HCT116 (cell line): ENCODE results near the gene SUCLG1. TPM values are rescaled to one million over a fixed set of nuclear protein-coding genes. Genes with fewer than 3 reads are reported as not detected.

ENCODE experiments used
- ATAC-seq: fragments of 200-7000 bp; cut with Tn5 transposase; 2 replicates; pipeline ENCODE4 v1.9.1; 2020; ENCODE audit warnings: mild to moderate bottlenecking, moderate library complexity
- BruUV-seq: library from RNA; stranded (reverse); fragments of 400-500 nt; replicated peaks from 2 replicates; lab custom pipeline; 2021; lab: Mats Ljungman, UMichigan
- CTCF ChIA-PET: fragments of 300-600 bp; sonication (Branson Sonifier 250); formaldehyde crosslinking; loops from one replicate; lab custom pipeline; 2021; ENCODE audit warnings: antibody characterized with exemption; lab: Charles Lee
- POLR2A ChIA-PET: fragments of 300-600, 350-600 bp; sonication (Branson Sonifier 250); formaldehyde crosslinking; loops from one replicate; lab custom pipeline; 2021; ENCODE audit warnings: antibody characterized with exemption; lab: Charles Lee
- RAD21 ChIA-PET, 2 experiments: fragments of 300-600 bp; sonication (Branson Sonifier 250); formaldehyde crosslinking; loops; one replicate each; lab custom pipeline; 2023; ENCODE audit warnings: low total read pairs in 2 of 2; ENCODE audit not compliant: uncharacterized antibody in 2 of 2, unreplicated experiment in 2 of 2, low non-redundant PET in 1 of 2; lab: Charles Lee
- DNase-seq: peaks from one replicate; pipeline ENCODE4 v3.0.0-alpha.2; 2010; ENCODE audit warnings: low read depth, low spot score
- H2AFZ ChIP-seq: fragments of 200-600 bp; shearing (Covaris generic), sonication (generic); 2 replicates; pipeline ENCODE4 v1.6.1; 2017; ENCODE audit warnings: low read depth, mixed run types, mixed read lengths, antibody characterized with exemption, low read length; ENCODE audit not compliant: poor library complexity, severe bottlenecking
- H3K27ac ChIP-seq: 2 replicates; pipeline ENCODE4 v1.5.1; 2012; ENCODE audit warnings: low read depth, low read length
- H3K27me3 ChIP-seq: fragments of 200-600 bp; sonication (generic); 2 replicates; pipeline ENCODE4 v1.6.1; 2016; ENCODE audit warnings: mixed run types, low read length, mixed read lengths; ENCODE audit not compliant: insufficient read depth
- H3K36me3 ChIP-seq, 2 experiments: fragments of 200-500 bp in 1 of 2; fragments of 200-600 bp in 1 of 2; sonication (Bioruptor generic) in 1 of 2; sonication (generic) in 1 of 2; 2 replicates each; pipeline versions ENCODE4 v1.5.1 to v1.6.1; 2014 to 2016; ENCODE audit warnings: low read length in 2 of 2, inconsistent platforms in 1 of 2, mixed read lengths in 1 of 2, mixed run types in 1 of 2; ENCODE audit not compliant: insufficient read depth in 2 of 2, control insufficient read depth in 1 of 2
- H3K4me1 ChIP-seq, 2 experiments: fragments of 200-600 bp in 1 of 2; sonication (generic) in 1 of 2; 2 replicates each; pipeline versions ENCODE4 v1.5.1 to v1.6.1; 2012 to 2017; ENCODE audit warnings: low read length in 2 of 2, inconsistent platforms in 1 of 2, mild to moderate bottlenecking in 1 of 2, mixed read lengths in 1 of 2, mixed run types in 1 of 2, moderate library complexity in 1 of 2; ENCODE audit not compliant: insufficient read depth in 2 of 2, control insufficient read depth in 1 of 2
- H3K4me2 ChIP-seq: fragments of 200-600 bp; sonication (generic); 2 replicates; pipeline ENCODE4 v1.6.1; 2017; ENCODE audit warnings: mixed run types, low read length, mixed read lengths
- H3K4me3 ChIP-seq, 2 experiments: fragments of 200-600 bp in 1 of 2; sonication (generic) in 1 of 2; replicated peaks in 1 of 2; 2 replicates each; pipeline ENCODE4 v1.5.1; 2011 to 2016; ENCODE audit warnings: low read length in 2 of 2, control low read depth in 1 of 2, low read depth in 1 of 2, mild to moderate bottlenecking in 1 of 2, mixed read lengths in 1 of 2, mixed run types in 1 of 2
- H3K79me2 ChIP-seq: fragments of 200-600 bp; sonication (generic); 2 replicates; pipeline ENCODE4 v1.6.1; 2017; ENCODE audit warnings: mild to moderate bottlenecking, mixed run types, low read length, moderate library complexity, mixed read lengths; ENCODE audit not compliant: insufficient read depth
- H3K9ac ChIP-seq: fragments of 200-600 bp; sonication (generic); 2 replicates; pipeline ENCODE4 v1.6.1; 2016; ENCODE audit warnings: low read length, mixed read lengths
- H3K9me2 ChIP-seq: fragments of 200-600 bp; sonication (generic), shearing (Covaris generic); 2 replicates; pipeline ENCODE4 v1.6.1; 2017; ENCODE audit warnings: mixed run types, mild to moderate bottlenecking, moderate library complexity; ENCODE audit not compliant: insufficient read depth
- H3K9me3 ChIP-seq, 2 experiments: fragments of 200-500 bp in 1 of 2; fragments of 200-600 bp in 1 of 2; sonication (Bioruptor generic) in 1 of 2; sonication (generic) in 1 of 2; 2 replicates each; pipeline ENCODE4 v1.6.1; 2014 to 2017; ENCODE audit warnings: low read length in 2 of 2, mixed read lengths in 2 of 2, inconsistent platforms in 1 of 2, low read depth in 1 of 2, mild to moderate bottlenecking in 1 of 2, mixed run types in 1 of 2, moderate library complexity in 1 of 2; ENCODE audit not compliant: control insufficient read depth in 1 of 2, insufficient read depth in 1 of 2
- H4K20me1 ChIP-seq: fragments of 200-600 bp; sonication (generic), shearing (Covaris generic); 2 replicates; pipeline ENCODE4 v1.6.1; 2017; ENCODE audit warnings: mixed run types, mild to moderate bottlenecking, moderate library complexity; ENCODE audit not compliant: insufficient read depth
- CEBPB ChIP-seq: IDR thresholded peaks from 2 replicates; pipeline ENCODE4 v1.6.1; 2012; ENCODE audit warnings: low read depth
- EGR1 ChIP-seq: IDR thresholded peaks from 2 replicates; pipeline ENCODE4 v1.6.1; 2012; ENCODE audit warnings: low read depth
- JUND ChIP-seq: IDR thresholded peaks from 2 replicates; pipeline ENCODE4 v1.6.1; 2012
- POLR2AphosphoS5 ChIP-seq: IDR thresholded peaks from 2 replicates; pipeline ENCODE4 v1.6.1; 2011; ENCODE audit warnings: mild to moderate bottlenecking, low read depth, low read length, moderate library complexity
- SIN3A ChIP-seq: IDR thresholded peaks from 2 replicates; pipeline ENCODE4 v1.6.1; 2012; ENCODE audit warnings: low read depth
- TCF7L2 ChIP-seq: IDR thresholded peaks from 2 replicates; pipeline ENCODE4 v1.7.0; 2011; ENCODE audit warnings: borderline replicate concordance, inconsistent platforms; ENCODE audit not compliant: insufficient read depth, insufficient read length; ENCODE audit errors: extremely low read depth
- intact Hi-C: fragments of 100-400 bp; cut with micrococcal nuclease; formaldehyde crosslinking; loops from 2 replicates; pipeline ENCODE4 v1.10.0; 2022
- total RNA-seq: library from RNA; stranded (reverse); gene quantifications from one replicate; pipeline ENCODE4 v1.2.1, GENCODE V29; 2021; ENCODE audit not compliant: unreplicated experiment
- TF ChIP-seq, protein P1 (sequence below): IDR thresholded peaks from 2 replicates; pipeline ENCODE4 v1.6.1; 2011; ENCODE audit warnings: mild to moderate bottlenecking, low read length, moderate library complexity; ENCODE audit not compliant: insufficient replicate concordance; ENCODE audit errors: extremely low read depth
- TF ChIP-seq, protein P2 (sequence below): IDR thresholded peaks from 2 replicates; pipeline ENCODE4 v1.6.1; 2012
- TF ChIP-seq, protein P3 (sequence below): IDR thresholded peaks from 2 replicates; pipeline ENCODE4 v1.6.1; 2012

Gene SUCLG1
- total RNA-seq, 1 experiment from 2014 or later, result 56.3 TPM

DNA sequence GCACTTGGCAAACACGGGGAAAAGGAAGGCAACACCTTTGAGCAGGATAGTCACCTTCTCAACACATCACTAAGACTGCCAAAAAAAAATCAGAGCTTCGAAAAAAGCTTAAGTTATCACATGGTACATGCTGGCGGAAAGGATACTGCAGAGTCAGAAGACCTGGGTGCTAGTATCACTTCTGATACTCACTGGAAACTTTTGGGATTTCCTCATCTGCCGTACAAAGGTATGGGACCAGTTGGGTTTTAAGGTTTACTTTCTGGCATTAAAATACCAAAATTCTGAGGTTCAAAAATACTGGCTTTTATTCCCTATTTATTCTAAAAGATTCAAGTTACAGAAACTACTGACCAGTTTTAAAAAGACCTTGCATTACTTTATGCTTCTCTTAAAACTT lies 2.9 kb downstream of the SUCLG1 start:
- DNase-seq, result no peak
- RAD21 ChIA-PET, result no interaction called here
- TF ChIP-seq SIN3A, result no peak
- TF ChIP-seq POLR2AphosphoS5, result no peak
- no peak for TF ChIP-seq TCF7L2
- TF ChIP-seq, protein P1, sequence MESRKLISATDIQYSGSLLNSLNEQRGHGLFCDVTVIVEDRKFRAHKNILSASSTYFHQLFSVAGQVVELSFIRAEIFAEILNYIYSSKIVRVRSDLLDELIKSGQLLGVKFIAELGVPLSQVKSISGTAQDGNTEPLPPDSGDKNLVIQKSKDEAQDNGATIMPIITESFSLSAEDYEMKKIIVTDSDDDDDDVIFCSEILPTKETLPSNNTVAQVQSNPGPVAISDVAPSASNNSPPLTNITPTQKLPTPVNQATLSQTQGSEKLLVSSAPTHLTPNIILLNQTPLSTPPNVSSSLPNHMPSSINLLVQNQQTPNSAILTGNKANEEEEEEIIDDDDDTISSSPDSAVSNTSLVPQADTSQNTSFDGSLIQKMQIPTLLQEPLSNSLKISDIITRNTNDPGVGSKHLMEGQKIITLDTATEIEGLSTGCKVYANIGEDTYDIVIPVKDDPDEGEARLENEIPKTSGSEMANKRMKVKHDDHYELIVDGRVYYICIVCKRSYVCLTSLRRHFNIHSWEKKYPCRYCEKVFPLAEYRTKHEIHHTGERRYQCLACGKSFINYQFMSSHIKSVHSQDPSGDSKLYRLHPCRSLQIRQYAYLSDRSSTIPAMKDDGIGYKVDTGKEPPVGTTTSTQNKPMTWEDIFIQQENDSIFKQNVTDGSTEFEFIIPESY, result no peak
- no peak for TF ChIP-seq JUND
- TF ChIP-seq, protein P2, sequence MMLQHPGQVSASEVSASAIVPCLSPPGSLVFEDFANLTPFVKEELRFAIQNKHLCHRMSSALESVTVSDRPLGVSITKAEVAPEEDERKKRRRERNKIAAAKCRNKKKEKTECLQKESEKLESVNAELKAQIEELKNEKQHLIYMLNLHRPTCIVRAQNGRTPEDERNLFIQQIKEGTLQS, result no peak
- TF ChIP-seq CEBPB, result no peak
- TF ChIP-seq, protein P3, sequence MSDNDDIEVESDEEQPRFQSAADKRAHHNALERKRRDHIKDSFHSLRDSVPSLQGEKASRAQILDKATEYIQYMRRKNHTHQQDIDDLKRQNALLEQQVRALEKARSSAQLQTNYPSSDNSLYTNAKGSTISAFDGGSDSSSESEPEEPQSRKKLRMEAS, result no peak
- no peak for TF ChIP-seq EGR1
- CTCF ChIA-PET, result no interaction called here
- Histone ChIP-seq H3K9ac (no peak overlapping the region), H2AFZ (no peak overlapping the region), H3K36me3 (no peaks in the 10 kb centered on the region), H3K9me3 (no peaks in the 10 kb centered on the region), H3K79me2 (peaks cover 67% of the 10 kb centered on the region), H3K4me1 (peaks cover 6 to 15% of the 10 kb centered on the region in 2 experiments; a peak in 3 of 4 replicates), H3K9me2 (no peaks in the 10 kb centered on the region), H3K27me3 (no peaks in the 10 kb centered on the region), H4K20me1 (no peaks in the 10 kb centered on the region), H3K4me2 (no peak overlapping the region), H3K27ac (no peak overlapping the region), H3K4me3 (no peak overlapping the region)
- intact Hi-C loops, result no loop called here
- POLR2A ChIA-PET, result no interaction called here
- no peak for ATAC-seq
- BruUV-seq, result no TSS peak
